AG04449 (cell line): ENCODE measurements around the gene CDYL2.

Experiments
- CTCF ChIA-PET: fragments of 350-600 bp; formaldehyde crosslinking; extraction: SDS; loops from one replicate; lab custom pipeline; 2021; ENCODE audit warnings: antibody characterized with exemption; lab: Yijun Ruan, JAX
- POLR2A ChIA-PET: fragments of 400-600, 350-600 bp; formaldehyde crosslinking; extraction: SDS; loops from one replicate; lab custom pipeline; 2020; ENCODE audit warnings: antibody characterized with exemption, inconsistent platforms; lab: Yijun Ruan, JAX
- DNase-seq: peaks from one replicate; pipeline ENCODE4 v3.0.0-alpha.2; 2010; ENCODE audit warnings: low read depth, low spot score
- H3K4me3 ChIP-seq: 2 replicates; pipeline ENCODE4 v1.5.1; 2011; ENCODE audit warnings: low read depth, mild to moderate bottlenecking, control low read depth, low read length
- CTCF ChIP-seq: IDR thresholded peaks from one replicate; pipeline ENCODE4 v1.5.1; 2011; ENCODE audit warnings: mild to moderate bottlenecking, moderate library complexity, low read length, control low read depth, inconsistent platforms; ENCODE audit not compliant: insufficient read depth; ENCODE audit errors: missing control alignments

The CDYL2 gene

GRCh38 chr16:80674884-80675283 lies 129.5 kb downstream of the CDYL2 start:
- no peak for TF ChIP-seq CTCF
- CTCF ChIA-PET = no interaction called here
- no peak overlapping the region for H3K4me3 ChIP-seq
- POLR2A ChIA-PET = no interaction called here
- no peak for DNase-seq

- H3K4me3 ChIP-seq = no peak overlapping the region
- DNase-seq = no peak
- ChIA-PET POLR2A (no interaction called here), CTCF (no interaction called here)
- no peak for TF ChIP-seq CTCF
These were observed 132.0 kb downstream of the CDYL2 start for GRCh38 chr16:80672379-80672778.

- DNase-seq = no peak
- ChIA-PET POLR2A (no interaction called here), CTCF (no interaction called here)
These were observed 133.0 kb downstream of the CDYL2 start for GRCh38 chr16:80671281-80671849.

GRCh38 chr16:80670170-80670865 lies 134.1 kb downstream of the CDYL2 start:
- CTCF ChIA-PET = no interaction called here
- POLR2A ChIA-PET = no interaction called here
- no peak for TF ChIP-seq CTCF
- H3K4me3 ChIP-seq = no peak overlapping the region
- no peak for DNase-seq

More at GRCh38 chr16:80671281-80671849, 133.0 kb downstream of the CDYL2 start:
- TF ChIP-seq CTCF = no peak
- H3K4me3 ChIP-seq = no peak overlapping the region

- no peak for TF ChIP-seq CTCF
- POLR2A ChIA-PET = no interaction called here
- DNase-seq = no peak
- no peak overlapping the region for H3K4me3 ChIP-seq
- CTCF ChIA-PET = no interaction called here
These were observed 134.7 kb downstream of the CDYL2 start for GRCh38 chr16:80669673-80670072.

- CTCF ChIA-PET = no interaction called here
- no peak for TF ChIP-seq CTCF
- no peak overlapping the region for H3K4me3 ChIP-seq
- POLR2A ChIA-PET = no interaction called here
- no peak for DNase-seq
These were observed 136.5 kb downstream of the CDYL2 start for GRCh38 chr16:80667925-80668324.
